HG02759 (cell line): Measurements from ENCODE around the gene SPAG9.

Source experiments
- ATAC-seq: cut with Tn5 transposase; IDR thresholded peaks from one replicate; pipeline ENCODE4 v1.9.1; 2021; ENCODE audit warnings: mild to moderate bottlenecking, moderate library complexity; ENCODE audit not compliant: unreplicated experiment

SPAG9 gene

GRCh38 chr17:50919321-50920040, 201.2 kb downstream of the SPAG9 start:
- ATAC-seq = peak; percentile 60

GRCh38 chr17:50918933-50919296, 201.8 kb downstream of the SPAG9 start:
- ATAC-seq = no peak

- ATAC-seq = no peak
These were observed 202.4 kb downstream of the SPAG9 start for GRCh38 chr17:50918071-50918932.

- ATAC-seq = peak; percentile 60
These were observed 203.3 kb downstream of the SPAG9 start for GRCh38 chr17:50917418-50917743.

- ATAC-seq = no peak
These were observed 203.8 kb downstream of the SPAG9 start for GRCh38 chr17:50916708-50917417.

- no peak for ATAC-seq
These were observed 204.5 kb downstream of the SPAG9 start for GRCh38 chr17:50916026-50916707.

- ATAC-seq = no peak
These were observed 206.1 kb downstream of the SPAG9 start for GRCh38 chr17:50914505-50915063.

GRCh38 chr17:50913120-50913519, 207.5 kb downstream of the SPAG9 start:
- ATAC-seq = no peak
